NCI-H1436 treated with DMSO at 0.1 percent for 48 hours (cell line): ENCODE measurements around the gene TMEM247.

Experiments
- DNase-seq: peaks from one replicate; lab custom pipeline; 2025; lab: John Stamatoyannopoulos, UW

The TMEM247 gene

GRCh38 chr2:46479265-46479664, at the start of gene TMEM247:
TSS of gene TMEM247 (plus strand) at chr2:46479565.
- DNase-seq: no peak

GRCh38 chr2:46430413-46430812, 49.0 kb upstream of the TMEM247 start:
- DNase-seq: no peak

GRCh38 chr2:46430992-46431391, 48.4 kb upstream of the TMEM247 start:
- DNase-seq: no peak

GRCh38 chr2:46431481-46432235, 47.7 kb upstream of the TMEM247 start:
- DNase-seq: no peak

- DNase-seq: no peak
These were observed 44.5 kb upstream of the TMEM247 start for GRCh38 chr2:46434851-46435273.

GRCh38 chr2:46435353-46435752, 44.0 kb upstream of the TMEM247 start:
- no peak for DNase-seq

- DNase-seq: no peak
These were observed 43.5 kb upstream of the TMEM247 start for GRCh38 chr2:46435796-46436360.

- no peak for DNase-seq
These were observed 42.6 kb upstream of the TMEM247 start for GRCh38 chr2:46436800-46437199.

- no peak for DNase-seq
These were observed 41.3 kb upstream of the TMEM247 start for GRCh38 chr2:46438102-46438501.

GRCh38 chr2:46438794-46439193, 40.6 kb upstream of the TMEM247 start:
- no peak for DNase-seq

- no peak for DNase-seq
These were observed 39.8 kb upstream of the TMEM247 start for GRCh38 chr2:46439582-46439981.

- no peak for DNase-seq
These were observed 37.3 kb upstream of the TMEM247 start for GRCh38 chr2:46441838-46442712.

- DNase-seq: no peak
These were observed 34.6 kb upstream of the TMEM247 start for GRCh38 chr2:46444732-46445131.

- no peak for DNase-seq
These were observed 33.8 kb upstream of the TMEM247 start for GRCh38 chr2:46445556-46445955.

- no peak for DNase-seq
These were observed 32.3 kb upstream of the TMEM247 start for GRCh38 chr2:46446871-46447568.

- DNase-seq: no peak
These were observed 31.7 kb upstream of the TMEM247 start for GRCh38 chr2:46447649-46448048.

- no peak for DNase-seq
These were observed 31.3 kb upstream of the TMEM247 start for GRCh38 chr2:46448111-46448510.

- no peak for DNase-seq
These were observed 30.7 kb upstream of the TMEM247 start for GRCh38 chr2:46448641-46449040.

GRCh38 chr2:46449700-46450099, 29.7 kb upstream of the TMEM247 start:
- DNase-seq: no peak

GRCh38 chr2:46451131-46451711, 28.1 kb upstream of the TMEM247 start:
- DNase-seq: no peak

- no peak for DNase-seq
These were observed 22.6 kb upstream of the TMEM247 start for GRCh38 chr2:46456789-46457188.
